ENCODE data around the gene MRTO4.

- TF ChIP-seq POLR2A (IDR thresholded peaks at IDR 0.05; ENCODE audit: low read length) (no peak), GATA1 (IDR thresholded peaks at IDR 0.05; ENCODE audit: low read depth, low read length) (no peak)
These were observed 5.7 kb downstream of the MRTO4 start for GRCh38 chr1:19257178-19257914.
